ENCODE measurements around the gene CD3D.

Gene CD3D

GRCh38 chr11:118295815-118296454, 46.6 kb downstream of the CD3D start:
- DNase-seq: peak; percentile 40

- DNase-seq: no peak
Observed at GRCh38 chr11:118295199-118295598, 47.3 kb downstream of the CD3D start.

- no peak for DNase-seq
Observed at GRCh38 chr11:118294053-118294452, 48.5 kb downstream of the CD3D start.

- DNase-seq: no peak
Observed at GRCh38 chr11:118291477-118292135, 50.9 kb downstream of the CD3D start.

- DNase-seq: no peak
Observed at GRCh38 chr11:118290923-118291322, 51.6 kb downstream of the CD3D start.

- no peak for DNase-seq
Observed at GRCh38 chr11:118289401-118289800, 53.1 kb downstream of the CD3D start.

All from activated T-cell treated with anti-CD3 and anti-CD28 coated beads for 4 hours (primary cell).